BLaER1 (cell line): ENCODE results near the gene ELMO1.

Experiments used
- H3K27ac ChIP-seq: shearing (Covaris generic); formaldehyde crosslinking; 2 replicates; pipeline ENCODE4 v1.8.1; 2022
- H3K27me3 ChIP-seq: shearing (Covaris generic); formaldehyde crosslinking; 2 replicates; pipeline ENCODE4 v1.8.1; 2022
- H3K36me3 ChIP-seq: shearing (Covaris generic); formaldehyde crosslinking; 2 replicates; pipeline ENCODE4 v1.8.1; 2022
- H3K4me1 ChIP-seq: shearing (Covaris generic); formaldehyde crosslinking; 2 replicates; pipeline ENCODE4 v1.8.1; 2022
- H3K4me2 ChIP-seq: shearing (Covaris generic); formaldehyde crosslinking; 2 replicates; pipeline ENCODE4 v1.8.1; 2022
- H3K4me3 ChIP-seq: shearing (Covaris generic); formaldehyde crosslinking; 2 replicates; pipeline ENCODE4 v1.8.1; 2022
- H3K9ac ChIP-seq: shearing (Covaris generic); formaldehyde crosslinking; 2 replicates; pipeline ENCODE4 v1.8.1; 2022
- H3K9me3 ChIP-seq: shearing (Covaris generic); formaldehyde crosslinking; 2 replicates; pipeline ENCODE4 v1.8.1; 2022
- H4K20me1 ChIP-seq: shearing (Covaris generic); formaldehyde crosslinking; 2 replicates; pipeline ENCODE4 v1.8.1; 2022
- Cebpa-rat ChIP-seq: shearing (Covaris generic); IDR thresholded peaks from 2 replicates; pipeline ENCODE4 v1.8.1; 2022

Gene ELMO1

DNA sequence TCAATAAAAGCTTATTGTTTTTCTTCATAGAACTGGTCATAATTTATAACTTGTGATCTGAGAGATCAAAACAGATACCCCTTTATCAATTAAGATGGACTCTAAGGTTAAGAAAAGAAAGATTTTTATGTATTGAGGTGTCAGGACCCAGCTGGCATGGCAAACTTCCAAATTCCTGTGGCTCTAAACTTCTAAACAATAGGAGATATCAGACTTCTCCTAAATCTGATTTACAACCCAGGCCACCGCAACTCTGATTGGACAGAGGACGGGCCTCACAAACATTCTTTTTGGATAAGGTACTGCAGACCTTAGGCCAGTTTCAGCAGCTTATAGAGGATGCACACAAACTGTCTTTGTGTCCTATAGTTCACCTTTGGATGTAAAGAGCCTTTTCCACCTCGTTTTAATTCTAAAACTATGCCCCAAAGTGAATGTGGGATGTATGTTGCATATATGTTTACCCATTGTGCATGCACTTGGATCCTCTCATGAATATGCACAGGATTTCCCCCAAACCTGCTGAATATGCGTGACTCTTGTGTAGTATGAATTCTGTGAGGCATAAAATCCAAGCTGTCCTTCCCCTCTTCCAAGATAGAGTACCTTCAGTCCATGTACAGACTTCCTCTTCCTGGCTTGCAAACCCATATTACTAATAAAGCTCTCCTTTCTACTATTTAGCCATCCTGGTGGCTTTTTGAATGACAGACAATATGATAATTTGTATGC lies 69.0 kb downstream of the ELMO1 start:
- Histone ChIP-seq H3K9ac (no peak overlapping the region), H3K4me1 (no peaks in the 10 kb centered on the region), H4K20me1 (no peaks in the 10 kb centered on the region), H3K9me3 (peaks cover 40% of the 10 kb centered on the region), H3K4me3 (no peak overlapping the region), H3K4me2 (no peak overlapping the region), H3K36me3 (peaks cover 12% of the 10 kb centered on the region), H3K27me3 (no peaks in the 10 kb centered on the region), H3K27ac (no peak overlapping the region)
- no peak for TF ChIP-seq Cebpa-rat

DNA sequence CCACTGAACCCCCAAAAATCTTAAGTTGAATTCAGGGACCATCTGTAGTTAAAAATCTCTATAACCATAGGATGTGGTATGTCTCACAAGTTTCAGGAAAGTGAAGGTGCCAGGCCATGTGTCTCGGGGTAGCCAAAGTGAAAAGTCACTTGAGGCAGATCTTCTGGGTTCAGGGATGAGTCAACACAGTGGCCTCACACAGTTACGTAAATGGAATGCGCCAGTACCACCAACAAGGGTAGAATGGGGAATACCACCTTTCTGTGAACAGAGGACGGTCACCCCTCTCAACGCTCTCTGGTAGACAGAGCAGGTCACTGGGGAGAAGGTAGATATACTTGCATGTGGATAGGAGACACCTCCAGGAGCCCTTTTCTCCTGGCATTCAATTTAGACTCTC lies 71.4 kb downstream of the ELMO1 start:
- no peak overlapping the region for H3K4me3 ChIP-seq
- no peak overlapping the region for H3K27ac ChIP-seq
- peaks cover 12% of the 10 kb centered on the region for H3K36me3 ChIP-seq
- no peaks in the 10 kb centered on the region for H4K20me1 ChIP-seq
- no peak for TF ChIP-seq Cebpa-rat
- peaks cover 43% of the 10 kb centered on the region for H3K9me3 ChIP-seq
- no peak overlapping the region for H3K9ac ChIP-seq
- H3K4me1 ChIP-seq, result no peaks in the 10 kb centered on the region
- H3K27me3 ChIP-seq, result no peaks in the 10 kb centered on the region
- no peak overlapping the region for H3K4me2 ChIP-seq

DNA sequence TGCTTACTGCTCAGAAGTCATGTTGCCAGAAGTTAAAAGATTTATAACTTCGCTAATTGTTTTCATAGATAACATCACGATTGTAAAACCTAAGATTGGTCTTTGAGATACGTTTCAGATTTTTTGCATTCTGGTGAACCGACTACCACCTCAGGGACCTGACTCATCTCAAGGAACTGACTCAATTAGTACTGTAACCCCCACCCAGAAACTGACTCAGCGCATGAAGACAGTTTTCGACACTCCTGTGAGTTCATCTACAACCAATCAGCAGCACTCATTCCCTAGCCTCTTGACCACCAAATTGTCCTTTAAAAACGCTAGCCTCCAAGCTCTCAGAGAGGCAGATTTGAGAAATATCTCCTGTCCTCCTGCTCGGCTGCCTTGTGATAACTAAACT lies 72.3 kb downstream of the ELMO1 start:
- no peaks in the 10 kb centered on the region for H3K27me3 ChIP-seq
- no peak overlapping the region for H3K9ac ChIP-seq
- peaks cover 12% of the 10 kb centered on the region for H3K36me3 ChIP-seq
- no peak overlapping the region for H3K4me2 ChIP-seq
- TF ChIP-seq Cebpa-rat, result no peak
- no peaks in the 10 kb centered on the region for H4K20me1 ChIP-seq
- peaks cover 43% of the 10 kb centered on the region for H3K9me3 ChIP-seq
- H3K27ac ChIP-seq, result no peak overlapping the region
- no peaks in the 10 kb centered on the region for H3K4me1 ChIP-seq
- H3K4me3 ChIP-seq, result no peak overlapping the region

DNA sequence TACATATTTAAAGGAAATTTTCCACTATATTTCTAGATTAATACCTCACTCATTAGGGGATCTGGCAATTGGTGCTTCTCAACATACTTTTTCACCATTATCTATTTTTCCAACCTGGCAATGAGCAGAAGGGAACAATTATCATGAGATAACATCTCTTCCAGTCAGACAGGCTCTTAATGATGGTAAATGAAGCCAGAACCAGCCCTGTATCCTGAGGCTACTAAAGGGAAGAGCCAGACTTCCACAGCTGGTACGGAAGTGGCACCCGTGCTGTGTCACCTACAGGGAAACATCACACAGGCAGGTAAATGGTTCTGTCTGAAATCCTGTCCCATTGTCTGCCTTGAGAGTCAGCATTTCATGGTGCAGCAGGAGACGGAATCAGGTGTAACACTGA lies 75.9 kb downstream of the ELMO1 start:
- H3K4me3 ChIP-seq, result no peak overlapping the region
- no peaks in the 10 kb centered on the region for H3K27me3 ChIP-seq
- peaks cover 33% of the 10 kb centered on the region for H3K9me3 ChIP-seq
- no peak overlapping the region for H3K4me2 ChIP-seq
- H3K9ac ChIP-seq, result no peak overlapping the region
- H3K36me3 ChIP-seq, result peaks cover 12% of the 10 kb centered on the region
- TF ChIP-seq Cebpa-rat, result no peak
- no peak overlapping the region for H3K27ac ChIP-seq
- H4K20me1 ChIP-seq, result no peaks in the 10 kb centered on the region; the same call in 1 of the 2 replicates
- H3K4me1 ChIP-seq, result no peaks in the 10 kb centered on the region

DNA sequence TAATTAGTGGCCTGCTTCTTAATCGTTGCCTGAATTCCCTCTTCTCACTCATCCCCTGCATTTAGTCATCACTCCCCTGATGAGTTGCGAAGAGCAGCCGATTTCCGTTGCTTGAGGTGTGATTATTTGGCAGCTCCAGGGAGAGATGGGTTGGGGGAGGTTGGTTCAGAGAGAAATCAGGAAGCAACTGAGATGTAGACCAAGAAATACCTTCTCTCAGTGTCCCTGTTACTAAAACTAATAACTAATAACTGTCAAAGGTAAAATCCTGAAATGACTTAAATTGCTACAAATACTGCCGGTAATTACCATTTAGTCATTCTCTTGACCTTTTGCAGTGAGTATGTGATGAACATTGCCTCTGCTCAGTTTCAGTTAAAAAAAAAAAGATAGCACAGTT lies 76.9 kb downstream of the ELMO1 start:
- no peaks in the 10 kb centered on the region for H3K27me3 ChIP-seq
- H3K4me2 ChIP-seq, result no peak overlapping the region

DNA sequence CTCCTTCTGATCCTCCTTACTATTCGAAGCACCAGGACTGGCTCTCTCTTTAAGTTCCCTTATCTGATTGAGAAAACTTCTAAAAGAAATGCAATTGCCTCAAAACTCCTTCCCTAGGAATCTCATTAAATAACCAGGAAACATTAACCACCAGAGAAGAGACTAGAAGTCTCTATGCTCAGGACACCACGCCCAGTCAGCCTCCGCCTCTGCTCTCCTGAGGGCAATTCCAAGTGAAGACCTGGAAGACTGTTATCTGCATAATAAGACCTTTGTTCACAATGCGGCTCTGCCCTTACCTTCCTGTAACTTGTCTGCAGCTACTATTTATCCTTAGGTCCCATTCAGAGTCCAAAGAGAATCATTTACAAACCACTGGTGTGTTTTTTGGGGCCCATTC lies 78.8 kb downstream of the ELMO1 start:
- H3K4me2 ChIP-seq, result no peak overlapping the region
- TF ChIP-seq Cebpa-rat, result no peak
- no peak overlapping the region for H3K4me3 ChIP-seq
- H3K27ac ChIP-seq, result no peak overlapping the region
- peaks cover 4% of the 10 kb centered on the region; the same call in 1 of the 2 replicates for H3K9me3 ChIP-seq
- no peaks in the 10 kb centered on the region for H3K4me1 ChIP-seq
- no peaks in the 10 kb centered on the region; the same call in 1 of the 2 replicates for H4K20me1 ChIP-seq
- H3K9ac ChIP-seq, result no peak overlapping the region
- no peaks in the 10 kb centered on the region for H3K27me3 ChIP-seq
- H3K36me3 ChIP-seq, result no peaks in the 10 kb centered on the region

More for the DNA sequence above, 76.9 kb downstream of the ELMO1 start:
- Histone ChIP-seq H3K36me3 (peaks cover 12% of the 10 kb centered on the region), H3K4me3 (no peak overlapping the region), H3K9ac (no peak overlapping the region), H4K20me1 (no peaks in the 10 kb centered on the region; the same call in 1 of the 2 replicates), H3K4me1 (no peaks in the 10 kb centered on the region), H3K27ac (no peak overlapping the region), H3K9me3 (peaks cover 23% of the 10 kb centered on the region)
- no peak for TF ChIP-seq Cebpa-rat

DNA sequence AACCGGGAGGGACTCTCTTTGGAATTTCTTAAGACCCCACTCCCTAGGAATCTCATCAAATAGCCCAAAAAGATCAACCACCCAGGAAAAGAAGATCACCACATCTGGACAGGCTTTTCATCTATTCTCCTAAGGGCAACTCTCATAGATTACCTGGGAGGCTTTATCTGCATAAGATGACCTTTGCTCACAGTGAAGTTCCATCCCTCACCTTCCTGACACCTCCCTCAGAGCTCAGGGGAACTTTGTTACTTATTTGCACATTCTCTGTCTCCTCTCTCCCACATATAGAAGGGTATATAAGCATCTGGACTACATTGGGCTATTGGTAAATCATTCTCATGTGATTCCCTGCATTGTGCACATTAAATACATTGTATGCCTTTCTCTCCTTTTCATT lies 80.1 kb downstream of the ELMO1 start:
- TF ChIP-seq Cebpa-rat, result no peak
- no peaks in the 10 kb centered on the region for H3K27me3 ChIP-seq
- no peaks in the 10 kb centered on the region for H3K36me3 ChIP-seq
- no peaks in the 10 kb centered on the region for H3K9me3 ChIP-seq
- H3K4me3 ChIP-seq, result no peak overlapping the region
- no peak overlapping the region for H3K9ac ChIP-seq
- no peak overlapping the region for H3K27ac ChIP-seq
- H4K20me1 ChIP-seq, result no peaks in the 10 kb centered on the region; the same call in 1 of the 2 replicates
- H3K4me2 ChIP-seq, result no peak overlapping the region
- H3K4me1 ChIP-seq, result no peaks in the 10 kb centered on the region

DNA sequence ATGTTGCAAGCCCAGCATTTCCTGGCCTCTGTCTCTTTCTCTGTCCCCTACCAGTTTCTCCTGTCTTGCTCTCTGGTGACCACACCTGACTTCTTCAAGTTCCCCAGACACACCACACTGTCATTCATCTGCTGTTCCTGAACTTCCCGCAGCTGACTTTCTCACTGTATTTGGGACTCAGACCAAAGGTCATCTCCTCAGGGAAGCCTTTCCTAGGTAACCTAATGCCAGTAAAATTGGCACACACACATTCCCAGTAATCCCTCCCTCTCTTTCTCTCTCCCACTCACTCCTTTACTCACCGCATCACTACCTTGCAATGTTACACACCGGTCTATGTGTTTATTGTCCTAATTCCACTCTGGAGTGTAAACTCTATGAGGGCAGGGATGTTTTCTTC lies 81.7 kb downstream of the ELMO1 start:
- Histone ChIP-seq H4K20me1 (no peaks in the 10 kb centered on the region; the same call in 1 of the 2 replicates), H3K27me3 (no peaks in the 10 kb centered on the region), H3K9ac (no peak overlapping the region), H3K4me3 (no peak overlapping the region), H3K4me1 (no peaks in the 10 kb centered on the region), H3K27ac (no peak overlapping the region), H3K4me2 (no peak overlapping the region), H3K9me3 (no peaks in the 10 kb centered on the region), H3K36me3 (no peaks in the 10 kb centered on the region)
- TF ChIP-seq Cebpa-rat, result no peak

DNA sequence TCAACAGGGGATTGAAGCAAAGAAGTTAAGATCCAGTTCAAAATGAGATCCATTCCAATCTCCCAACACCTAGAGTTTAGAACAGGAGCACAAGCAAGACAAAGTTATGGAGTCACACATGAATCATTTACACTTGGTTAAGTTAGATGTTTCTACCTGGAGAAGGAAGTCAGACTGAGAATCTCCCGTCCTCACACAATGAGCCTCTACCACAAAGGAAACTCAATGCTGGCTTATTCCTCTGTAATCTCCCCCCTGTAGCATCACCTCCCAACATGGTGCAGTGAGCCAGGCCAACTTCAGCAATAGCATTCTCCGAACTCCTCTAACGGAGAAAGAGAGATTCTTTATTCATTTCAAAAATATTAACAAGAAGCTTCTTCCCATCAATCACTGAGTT lies 82.2 kb downstream of the ELMO1 start:
- Histone ChIP-seq H3K36me3 (no peaks in the 10 kb centered on the region), H3K27ac (no peak overlapping the region), H3K9me3 (no peaks in the 10 kb centered on the region), H3K4me2 (no peak overlapping the region), H3K4me3 (no peak overlapping the region), H4K20me1 (no peaks in the 10 kb centered on the region; the same call in 1 of the 2 replicates), H3K9ac (no peak overlapping the region), H3K27me3 (no peaks in the 10 kb centered on the region), H3K4me1 (no peaks in the 10 kb centered on the region)
- TF ChIP-seq Cebpa-rat, result no peak

DNA sequence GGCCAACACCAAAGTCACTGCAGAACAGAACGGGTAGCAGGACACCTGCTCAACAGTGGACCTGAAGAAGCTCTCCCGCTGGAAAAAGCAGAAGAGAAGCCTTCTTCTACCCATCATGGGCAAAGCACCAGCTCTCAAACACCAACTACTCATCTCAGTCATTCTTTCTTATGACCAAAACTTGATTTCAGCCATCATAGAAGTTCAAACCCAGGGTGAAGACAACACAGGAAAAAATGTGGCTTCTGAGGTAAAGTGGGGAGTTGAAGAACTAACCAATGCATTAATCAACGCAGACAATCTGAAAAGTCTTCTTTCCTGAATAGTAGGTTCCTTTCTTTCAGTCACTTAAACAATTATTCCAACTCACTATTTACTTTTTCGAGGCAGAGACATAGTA lies 83.3 kb downstream of the ELMO1 start:
- H3K4me3 ChIP-seq, result no peak overlapping the region

More for the DNA sequence above, 83.3 kb downstream of the ELMO1 start:
- Histone ChIP-seq H3K4me2 (no peak overlapping the region), H3K9me3 (no peaks in the 10 kb centered on the region), H3K36me3 (no peaks in the 10 kb centered on the region), H3K27ac (no peak overlapping the region), H3K9ac (no peak overlapping the region), H3K4me1 (no peaks in the 10 kb centered on the region), H4K20me1 (no peaks in the 10 kb centered on the region; the same call in 1 of the 2 replicates), H3K27me3 (no peaks in the 10 kb centered on the region)
- no peak for TF ChIP-seq Cebpa-rat
